LNCAP (cell line): ENCODE data around the gene COQ8A.

Experiments used
- TF ChIP-seq, protein P1 (sequence below): fragments of 450-650 bp; IDR thresholded peaks from 2 replicates; pipeline ENCODE4 v1.5.1; 2017; ENCODE audit warnings: mild to moderate bottlenecking

The COQ8A gene

DNA sequence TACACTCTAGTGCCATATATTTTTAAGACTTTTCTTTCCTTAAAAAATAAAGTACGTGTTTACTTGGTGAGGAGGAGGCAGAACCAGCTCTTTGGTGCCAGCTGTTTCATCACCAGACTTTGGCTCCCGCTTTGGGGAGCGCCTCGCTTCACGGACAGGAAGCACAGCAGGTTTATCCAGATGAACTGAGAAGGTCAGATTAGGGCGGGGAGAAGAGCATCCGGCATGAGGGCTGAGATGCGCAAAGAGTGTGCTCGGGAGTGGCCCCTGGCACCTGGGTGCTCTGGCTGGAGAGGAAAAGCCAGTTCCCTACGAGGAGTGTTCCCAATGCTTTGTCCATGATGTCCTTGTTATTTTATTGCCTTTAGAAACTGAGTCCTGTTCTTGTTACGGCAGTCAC is 44.5 kb upstream of the COQ8A start:
- TF ChIP-seq, protein P1, sequence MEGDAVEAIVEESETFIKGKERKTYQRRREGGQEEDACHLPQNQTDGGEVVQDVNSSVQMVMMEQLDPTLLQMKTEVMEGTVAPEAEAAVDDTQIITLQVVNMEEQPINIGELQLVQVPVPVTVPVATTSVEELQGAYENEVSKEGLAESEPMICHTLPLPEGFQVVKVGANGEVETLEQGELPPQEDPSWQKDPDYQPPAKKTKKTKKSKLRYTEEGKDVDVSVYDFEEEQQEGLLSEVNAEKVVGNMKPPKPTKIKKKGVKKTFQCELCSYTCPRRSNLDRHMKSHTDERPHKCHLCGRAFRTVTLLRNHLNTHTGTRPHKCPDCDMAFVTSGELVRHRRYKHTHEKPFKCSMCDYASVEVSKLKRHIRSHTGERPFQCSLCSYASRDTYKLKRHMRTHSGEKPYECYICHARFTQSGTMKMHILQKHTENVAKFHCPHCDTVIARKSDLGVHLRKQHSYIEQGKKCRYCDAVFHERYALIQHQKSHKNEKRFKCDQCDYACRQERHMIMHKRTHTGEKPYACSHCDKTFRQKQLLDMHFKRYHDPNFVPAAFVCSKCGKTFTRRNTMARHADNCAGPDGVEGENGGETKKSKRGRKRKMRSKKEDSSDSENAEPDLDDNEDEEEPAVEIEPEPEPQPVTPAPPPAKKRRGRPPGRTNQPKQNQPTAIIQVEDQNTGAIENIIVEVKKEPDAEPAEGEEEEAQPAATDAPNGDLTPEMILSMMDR, result no peak

DNA sequence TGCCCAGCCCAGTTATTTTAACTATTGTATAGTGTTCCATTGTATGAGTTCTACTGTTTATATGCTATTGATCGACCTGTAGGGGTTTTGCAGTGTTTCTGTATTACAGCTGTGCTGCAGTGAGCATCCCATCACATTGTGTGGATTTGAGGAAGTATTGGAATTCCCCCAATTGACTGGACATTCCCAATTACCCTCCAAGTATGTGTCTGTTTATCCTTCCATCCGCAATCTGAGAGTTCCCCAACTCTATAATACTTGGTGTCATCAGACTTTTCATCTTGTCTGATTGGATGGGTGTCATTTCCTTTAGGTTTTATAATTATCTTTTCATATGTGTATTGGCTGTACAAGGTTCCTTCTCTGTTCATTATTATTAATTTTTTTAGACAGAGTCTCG is 41.8 kb upstream of the COQ8A start:
- TF ChIP-seq, protein P1, result no peak

DNA sequence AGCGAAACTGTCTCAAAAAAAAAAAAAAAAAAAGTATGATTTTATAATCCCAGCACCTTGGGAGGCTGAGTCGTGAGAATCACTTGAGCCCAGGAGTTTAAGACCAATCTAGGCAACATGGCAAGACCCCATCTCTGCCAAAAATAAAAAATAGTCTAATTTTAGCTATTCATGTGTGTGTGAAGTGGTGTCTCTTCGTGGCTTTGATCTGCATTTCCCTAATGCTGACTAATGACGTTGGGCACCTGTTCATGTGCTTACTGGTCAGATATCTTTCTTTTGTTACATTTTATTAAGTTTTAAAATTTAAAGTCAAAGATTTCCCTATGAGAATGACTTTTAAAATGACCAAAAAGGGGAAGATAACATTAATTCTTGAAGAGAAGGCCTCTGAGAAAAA is 38.7 kb upstream of the COQ8A start:
- TF ChIP-seq, protein P1, result no peak

- TF ChIP-seq, protein P1, result no peak
Observed at GRCh38 chr1:226902601-226903000, 37.5 kb upstream of the COQ8A start.

DNA sequence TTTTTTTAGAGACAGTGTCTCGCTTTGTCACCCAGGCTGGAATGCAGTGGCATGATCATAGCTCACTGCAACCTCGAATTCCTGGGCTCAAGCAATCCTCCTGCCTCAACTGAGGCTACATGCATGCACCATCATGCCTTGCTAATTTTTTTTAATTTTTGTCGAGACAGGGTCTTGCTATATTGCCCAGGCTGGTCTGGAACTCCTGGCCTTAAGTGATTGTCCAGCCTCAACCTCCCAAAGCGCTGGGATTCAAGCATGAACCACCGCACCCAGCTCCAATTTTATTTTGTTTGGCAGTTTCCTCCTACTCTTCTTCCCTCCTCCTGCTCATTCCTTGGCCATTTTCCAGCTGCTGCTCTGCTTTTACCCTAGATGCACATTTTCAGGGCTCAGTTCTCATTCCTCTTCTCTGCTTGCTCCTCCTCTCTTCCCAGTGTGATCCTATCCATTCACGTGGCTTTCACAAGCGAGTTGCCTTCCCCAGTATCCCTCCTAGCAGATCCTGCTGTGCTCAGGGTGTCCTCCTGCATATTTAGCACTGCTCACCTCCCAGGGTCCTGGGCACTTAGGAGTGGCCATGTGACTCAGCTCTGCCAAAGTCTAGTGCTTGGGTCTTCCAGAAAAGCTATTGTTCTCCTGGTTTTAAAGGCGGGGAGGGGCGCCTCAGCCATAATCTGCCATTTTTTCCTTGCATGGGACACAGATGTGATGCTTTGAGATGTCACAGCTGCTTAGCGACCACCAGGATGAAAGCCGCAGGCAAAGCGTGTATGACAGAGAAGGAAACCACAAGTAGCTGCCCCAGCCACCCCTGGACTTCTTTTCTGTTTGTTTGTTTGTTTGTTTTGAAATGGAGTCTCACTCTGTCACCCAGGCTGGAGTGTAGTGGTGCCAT is 36.0 kb upstream of the COQ8A start:
- TF ChIP-seq, protein P1, result no peak

- TF ChIP-seq, protein P1, result no peak
Observed at GRCh38 chr1:226904772-226905171, 35.3 kb upstream of the COQ8A start.

GRCh38 chr1:226908419-226908818 is 31.7 kb upstream of the COQ8A start:
- TF ChIP-seq, protein P1, result no peak
